ENCODE measurements around the gene RAD51B.

- TF ChIP-seq CTCF (IDR thresholded peaks at IDR 0.05) (no peak), POLR2A (IDR thresholded peaks at IDR 0.05) (no peak), POLR2AphosphoS5 (IDR thresholded peaks at IDR 0.05) (no peak)
Observed at GRCh38 chr14:68580671-68581070, 761.1 kb downstream of the RAD51B start.
